Spleen (tissue), 7 donors: Measurements from ENCODE around the gene TCEANC2.

ENCODE experiments used
- CTCF ChIP-seq, 11 experiments: fragments of 200-600 bp in 7 of 11; fragments of 450-650 bp in 4 of 11; sonication (generic) in 4 of 11; IDR thresholded peaks in 8 of 11; conservative IDR thresholded peaks in 3 of 11; 1 replicate in 7 of 11; 2 replicates in 4 of 11; pipeline versions ENCODE4 v1.4.0 to v1.8.0; 2016 to 2021; ENCODE audit warnings: antibody characterized with exemption in 11 of 11, inconsistent platforms in 4 of 11, mild to moderate bottlenecking in 1 of 11
- POLR2A ChIP-seq, 3 donors: fragments of 450-650 bp; IDR thresholded peaks; one replicate each; pipeline ENCODE4 v1.5.1; 2017; ENCODE audit warnings: antibody characterized with exemption in 3 of 3, mild to moderate bottlenecking in 1 of 3
- POLR2AphosphoS5 ChIP-seq, 3 donors: sonication (generic); formaldehyde crosslinking; IDR thresholded peaks; one replicate each; pipeline ENCODE4 v1.5.1; 2017; ENCODE audit warnings: antibody characterized with exemption in 3 of 3
- donor health status: DM: no; HTN: no; CAD: no; lungs with moderate emphysema.
- donor health status: DM: no; HTN: no; CAD: no.
- donor health status: DM: no; HTN: no; CAD: no.

GRCh38 chr1:54118704-54119103 lies 65.3 kb downstream of the TCEANC2 start:
- no peak for TF ChIP-seq CTCF (IDR thresholded peaks at IDR 0.05 in 8 of 11, conservative IDR thresholded peaks at IDR 0.05 in 3 of 11)
- TF ChIP-seq POLR2AphosphoS5 (IDR thresholded peaks at IDR 0.05): no peak
- no peak for TF ChIP-seq POLR2A (IDR thresholded peaks at IDR 0.05)
